Activated CD8-positive, alpha-beta T cell treated with anti-CD3 and anti-CD28 coated beads for 36 hours (primary cell): ENCODE results near the gene SELENON. TPM values are rescaled to one million over a fixed set of nuclear protein-coding genes. Genes with fewer than 3 reads are reported as not detected.

Source experiments
- ATAC-seq: fragments of 200-7000 bp; cut with Tn5 transposase; one replicate; pipeline ENCODE4 v1.10.0; 2021; ENCODE audit warnings: mild to moderate bottlenecking, moderate library complexity
- CTCF ChIA-PET: fragments of 350-600 bp; sonication (Branson Sonifier 250); formaldehyde crosslinking; loops from one replicate; lab custom pipeline; 2021; ENCODE audit warnings: antibody characterized with exemption; lab: Charles Lee
- POLR2A ChIA-PET: fragments of 350-600 bp; sonication (Branson Sonifier 250); formaldehyde crosslinking; loops from one replicate; lab custom pipeline; 2021; ENCODE audit warnings: antibody characterized with exemption; lab: Charles Lee
- DNase-seq: peaks from one replicate; pipeline ENCODE4 v3.0.0-alpha.2; 2020
- H3K27ac Mint-ChIP-seq: one replicate; pipeline ENCODE4 v1.8.0; 2021; ENCODE audit warnings: mild to moderate bottlenecking, mixed read lengths
- H3K27me3 Mint-ChIP-seq: one replicate; pipeline ENCODE4 v1.8.0; 2021; ENCODE audit warnings: mixed read lengths
- H3K36me3 Mint-ChIP-seq: one replicate; pipeline ENCODE4 v1.8.0; 2021; ENCODE audit warnings: low read depth, mixed read lengths
- H3K4me1 Mint-ChIP-seq: one replicate; pipeline ENCODE4 v1.8.0; 2021; ENCODE audit warnings: low read depth, mixed read lengths
- H3K4me3 Mint-ChIP-seq: one replicate; pipeline ENCODE4 v1.8.0; 2021; ENCODE audit warnings: mild to moderate bottlenecking, moderate library complexity, mixed read lengths
- H3K9me3 Mint-ChIP-seq: one replicate; pipeline ENCODE4 v1.8.0; 2021; ENCODE audit warnings: mixed read lengths
- CTCF ChIP-seq: fragments of 200-600 bp; IDR thresholded peaks from one replicate; pipeline ENCODE4 v1.8.0; 2022; ENCODE audit warnings: antibody characterized with exemption, mild to moderate bottlenecking
- intact Hi-C: fragments of 100-400 bp; cut with micrococcal nuclease; formaldehyde crosslinking; loops from one replicate; pipeline ENCODE4 v1.10.0; 2022
- total RNA-seq, 2 experiments: library from RNA; stranded (reverse); gene quantifications; one replicate each; pipeline ENCODE4 v1.2.3, GENCODE V29; 2021

SELENON gene
- total RNA-seq, 2 experiments from 2014 or later, result 15.3 to 17.7 TPM

GRCh38 chr1:25799352-25799934, 550 bp upstream of the SELENON start:
- H3K36me3 Mint-ChIP-seq, result peaks cover 4% of the 10 kb centered on the region
- POLR2A ChIA-PET, result interaction anchor here (0.6 to 2.0 kb wide), 4 partner anchors 10 to 181 kb away, joined by 3 to 4 read pairs (median 3); partner anchors contain the start of gene MTFR1L
- CTCF ChIA-PET, result interaction anchor here (0.9 to 6.1 kb wide), 10 partner anchors 10 to 279 kb away, joined by 3 to 43 read pairs (median 6); no protein-coding TSS in a partner anchor
- H3K4me1 Mint-ChIP-seq, result peaks cover 56% of the 10 kb centered on the region
- no peaks in the 10 kb centered on the region for H3K27me3 Mint-ChIP-seq
- no peak for TF ChIP-seq CTCF
- no peaks in the 10 kb centered on the region for H3K9me3 Mint-ChIP-seq
- DNase-seq, result no peak
- no peak for ATAC-seq
- H3K4me3 Mint-ChIP-seq, result peak overlapping the region; percentile 58
- H3K27ac Mint-ChIP-seq, result peak overlapping the region; percentile 26
- intact Hi-C loops, result loop anchor here (5.0 to 10.0 kb wide), 4 partner anchors 85 to 192 kb away; no protein-coding TSS in a partner anchor

GRCh38 chr1:25800703-25801377, 847 bp downstream of the SELENON start:
- H3K36me3 Mint-ChIP-seq, result peaks cover 5% of the 10 kb centered on the region
- H3K4me3 Mint-ChIP-seq, result peak overlapping the region; percentile 78
- DNase-seq (no peak), ATAC-seq (no peak)
- H3K4me1 Mint-ChIP-seq, result peaks cover 57% of the 10 kb centered on the region
- intact Hi-C loops, result no loop called here
- H3K9me3 Mint-ChIP-seq, result no peaks in the 10 kb centered on the region
- H3K27me3 Mint-ChIP-seq, result no peaks in the 10 kb centered on the region
- CTCF ChIA-PET, result interaction anchor here (0.5 to 6.1 kb wide), 9 partner anchors 9 to 280 kb away, joined by 3 to 43 read pairs (median 4); no protein-coding TSS in a partner anchor
- TF ChIP-seq CTCF, result no peak
- H3K27ac Mint-ChIP-seq, result peak overlapping the region; percentile 32
- POLR2A ChIA-PET, result interaction anchor here (1.0 to 1.4 kb wide), 2 partner anchors 10 to 24 kb away, joined by 3 read pairs; no protein-coding TSS in a partner anchor

- Mint-ChIP-seq H3K9me3 (no peaks in the 10 kb centered on the region), H3K4me1 (peaks cover 38% of the 10 kb centered on the region), H3K27ac (no peak overlapping the region), H3K27me3 (no peaks in the 10 kb centered on the region), H3K4me3 (no peak overlapping the region), H3K36me3 (peaks cover 5% of the 10 kb centered on the region)
- TF ChIP-seq CTCF, result no peak
- ChIA-PET CTCF (interaction anchor here (0.7 to 2.6 kb wide), 10 partner anchors 8 to 315 kb away, joined by 3 to 16 read pairs (median 4); no protein-coding TSS in a partner anchor), POLR2A (interaction anchor here (1.1 kb wide), 1 partner anchor 16 kb away, joined by 3 read pairs; no protein-coding TSS in a partner anchor)
- intact Hi-C loops, result no loop called here
- ATAC-seq (peak; percentile 47), DNase-seq (peak; percentile 41)
Measured at GRCh38 chr1:25802915-25803314, 2.9 kb downstream of the SELENON start.

GRCh38 chr1:25803368-25803767, 3.4 kb downstream of the SELENON start:
- ATAC-seq, result no peak
- no peak for TF ChIP-seq CTCF
- peaks cover 5% of the 10 kb centered on the region for H3K36me3 Mint-ChIP-seq
- intact Hi-C loops, result no loop called here
- H3K27me3 Mint-ChIP-seq, result no peaks in the 10 kb centered on the region
- no peak overlapping the region for H3K27ac Mint-ChIP-seq
- no peak for DNase-seq
- H3K4me1 Mint-ChIP-seq, result peaks cover 35% of the 10 kb centered on the region
- no peak overlapping the region for H3K4me3 Mint-ChIP-seq
- CTCF ChIA-PET, result interaction anchor here (0.7 to 2.6 kb wide), 8 partner anchors 9 to 315 kb away, joined by 3 to 16 read pairs (median 3); no protein-coding TSS in a partner anchor
- H3K9me3 Mint-ChIP-seq, result no peaks in the 10 kb centered on the region
- POLR2A ChIA-PET, result interaction anchor here (1.1 kb wide), 1 partner anchor 15 kb away, joined by 3 read pairs; no protein-coding TSS in a partner anchor
